Measurements from ENCODE around the gene TCP11.

DNA sequence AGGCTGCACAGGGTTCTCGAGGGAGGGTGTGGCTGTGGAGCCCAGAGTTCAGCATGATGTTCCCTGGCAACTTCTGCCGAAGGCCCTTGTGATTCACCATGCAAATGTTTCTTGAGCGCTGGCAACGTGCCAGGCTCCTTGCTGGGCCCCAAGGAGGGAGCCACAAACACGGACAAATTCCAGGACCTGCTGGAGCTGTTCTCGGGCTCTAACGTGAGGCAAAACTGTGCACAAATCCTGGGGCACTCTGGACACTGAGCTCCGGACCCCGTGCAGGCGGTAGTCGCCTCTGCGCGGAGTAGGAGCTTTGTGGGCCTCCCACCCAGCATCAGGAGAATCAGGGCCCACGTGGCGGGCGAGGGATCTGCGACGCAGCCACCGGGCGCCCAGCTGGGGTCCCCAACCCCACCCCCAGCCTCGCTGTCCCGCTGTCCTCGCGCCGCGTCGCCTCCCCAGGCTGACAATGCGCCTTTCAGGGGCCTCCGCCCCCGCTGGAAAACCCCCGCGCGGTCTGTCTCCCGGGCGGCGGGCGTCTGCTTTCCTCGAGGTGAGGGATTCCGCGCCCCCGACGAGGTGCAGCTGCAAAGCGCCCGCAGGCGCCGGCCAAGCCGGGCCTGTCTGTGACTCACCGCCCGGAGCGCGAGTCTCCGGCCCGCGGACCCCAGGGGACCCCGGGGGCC lies 40.9 kb upstream of the TCP11 start:
- TF ChIP-seq, protein P1, sequence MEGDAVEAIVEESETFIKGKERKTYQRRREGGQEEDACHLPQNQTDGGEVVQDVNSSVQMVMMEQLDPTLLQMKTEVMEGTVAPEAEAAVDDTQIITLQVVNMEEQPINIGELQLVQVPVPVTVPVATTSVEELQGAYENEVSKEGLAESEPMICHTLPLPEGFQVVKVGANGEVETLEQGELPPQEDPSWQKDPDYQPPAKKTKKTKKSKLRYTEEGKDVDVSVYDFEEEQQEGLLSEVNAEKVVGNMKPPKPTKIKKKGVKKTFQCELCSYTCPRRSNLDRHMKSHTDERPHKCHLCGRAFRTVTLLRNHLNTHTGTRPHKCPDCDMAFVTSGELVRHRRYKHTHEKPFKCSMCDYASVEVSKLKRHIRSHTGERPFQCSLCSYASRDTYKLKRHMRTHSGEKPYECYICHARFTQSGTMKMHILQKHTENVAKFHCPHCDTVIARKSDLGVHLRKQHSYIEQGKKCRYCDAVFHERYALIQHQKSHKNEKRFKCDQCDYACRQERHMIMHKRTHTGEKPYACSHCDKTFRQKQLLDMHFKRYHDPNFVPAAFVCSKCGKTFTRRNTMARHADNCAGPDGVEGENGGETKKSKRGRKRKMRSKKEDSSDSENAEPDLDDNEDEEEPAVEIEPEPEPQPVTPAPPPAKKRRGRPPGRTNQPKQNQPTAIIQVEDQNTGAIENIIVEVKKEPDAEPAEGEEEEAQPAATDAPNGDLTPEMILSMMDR (IDR thresholded peaks at IDR 0.05 in 8 of 11, conservative IDR thresholded peaks at IDR 0.05 in 3 of 11), result no peak
- TF ChIP-seq POLR2AphosphoS5 (IDR thresholded peaks at IDR 0.05) (no peak), POLR2A (IDR thresholded peaks at IDR 0.05) (no peak)
